NCI-H510A (cell line): ENCODE measurements around the gene OTOP3.
"Not testable (repeated sequence)": the region's sequence is repeated elsewhere in the genome, so short reads cannot be mapped to it uniquely, and the experiment has no call there.

Experiments used
- DNase-seq: peaks from one replicate; lab custom pipeline; 2025; lab: John Stamatoyannopoulos, UW

Gene OTOP3

GRCh38 chr17:74961657-74962350 lies 26.1 kb downstream of the OTOP3 start:
- peak; percentile 80 for DNase-seq

GRCh38 chr17:74962622-74963394 lies 27.1 kb downstream of the OTOP3 start:
- DNase-seq = no peak

GRCh38 chr17:74963656-74964055 lies 28.0 kb downstream of the OTOP3 start:
- no peak for DNase-seq

DNA sequence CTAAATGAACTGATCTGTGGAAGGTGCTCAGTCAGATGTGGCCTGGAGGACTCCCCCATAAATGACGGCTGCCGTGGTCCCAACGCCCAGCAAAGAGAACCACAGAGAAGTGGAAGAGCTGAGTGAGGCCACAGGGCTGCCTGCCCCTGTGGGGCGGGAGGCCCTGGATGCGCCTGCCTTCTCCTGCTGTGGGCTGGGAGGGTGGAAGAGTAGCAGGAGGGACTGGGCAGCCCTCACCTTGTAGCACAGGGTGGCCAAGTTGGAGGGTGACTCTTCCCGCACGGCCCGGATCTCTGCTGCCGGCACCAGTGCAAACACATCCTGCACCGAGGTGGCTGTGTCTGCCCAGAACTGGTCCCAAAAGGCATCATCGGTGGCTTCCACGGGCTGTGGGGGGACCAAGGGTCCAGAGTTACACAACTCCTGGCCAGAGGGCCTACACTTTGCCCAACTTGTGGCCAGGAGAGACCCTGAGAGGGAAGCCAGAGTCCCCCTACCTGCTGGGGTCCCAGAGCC lies 28.6 kb downstream of the OTOP3 start:
- no peak for DNase-seq

GRCh38 chr17:74964988-74965622 lies 29.4 kb downstream of the OTOP3 start:
- no peak for DNase-seq

- peak; percentile 13 for DNase-seq
Observed at GRCh38 chr17:74968361-74968780, 32.7 kb downstream of the OTOP3 start.

DNA sequence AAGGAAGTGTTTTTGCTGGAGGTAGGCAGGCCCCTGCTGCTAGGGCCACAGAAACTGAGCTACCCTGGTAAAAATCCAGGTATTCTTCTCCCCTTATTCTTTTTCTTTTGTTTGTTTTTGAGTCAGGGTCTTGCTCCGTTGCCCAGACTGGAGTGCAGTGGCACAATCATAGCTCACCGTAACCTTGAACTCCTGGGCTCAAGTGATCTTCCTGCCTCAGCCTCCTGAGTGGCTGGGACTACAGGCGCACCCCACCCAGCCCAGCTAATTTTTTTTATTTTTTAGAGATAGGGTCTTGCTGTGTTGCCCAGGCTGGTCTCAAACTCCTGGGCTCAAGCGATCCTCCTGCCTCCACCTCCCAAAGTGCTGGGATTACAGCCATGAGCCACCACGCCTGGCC lies 33.8 kb downstream of the OTOP3 start:
- DNase-seq = not testable (repeated sequence)

DNA sequence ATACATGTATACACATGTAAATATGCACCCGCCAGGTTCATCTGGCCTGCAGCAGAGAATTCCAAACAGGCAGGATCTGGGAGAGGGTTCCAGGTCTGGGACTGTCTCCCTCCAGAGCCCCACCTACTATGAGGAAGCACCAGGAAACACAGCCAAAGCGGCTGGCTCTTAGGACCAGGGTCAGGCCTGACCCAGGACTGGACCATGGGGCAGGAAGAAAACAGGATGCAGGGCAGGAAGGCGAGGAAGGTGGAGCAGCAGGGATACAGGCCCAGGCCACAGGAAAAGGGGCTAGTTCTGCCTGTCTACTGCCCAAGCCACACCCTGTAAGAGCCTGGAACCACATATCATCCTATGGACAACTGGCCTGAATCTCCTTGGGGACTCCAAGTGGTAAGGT lies 34.7 kb downstream of the OTOP3 start:
- no peak for DNase-seq

DNA sequence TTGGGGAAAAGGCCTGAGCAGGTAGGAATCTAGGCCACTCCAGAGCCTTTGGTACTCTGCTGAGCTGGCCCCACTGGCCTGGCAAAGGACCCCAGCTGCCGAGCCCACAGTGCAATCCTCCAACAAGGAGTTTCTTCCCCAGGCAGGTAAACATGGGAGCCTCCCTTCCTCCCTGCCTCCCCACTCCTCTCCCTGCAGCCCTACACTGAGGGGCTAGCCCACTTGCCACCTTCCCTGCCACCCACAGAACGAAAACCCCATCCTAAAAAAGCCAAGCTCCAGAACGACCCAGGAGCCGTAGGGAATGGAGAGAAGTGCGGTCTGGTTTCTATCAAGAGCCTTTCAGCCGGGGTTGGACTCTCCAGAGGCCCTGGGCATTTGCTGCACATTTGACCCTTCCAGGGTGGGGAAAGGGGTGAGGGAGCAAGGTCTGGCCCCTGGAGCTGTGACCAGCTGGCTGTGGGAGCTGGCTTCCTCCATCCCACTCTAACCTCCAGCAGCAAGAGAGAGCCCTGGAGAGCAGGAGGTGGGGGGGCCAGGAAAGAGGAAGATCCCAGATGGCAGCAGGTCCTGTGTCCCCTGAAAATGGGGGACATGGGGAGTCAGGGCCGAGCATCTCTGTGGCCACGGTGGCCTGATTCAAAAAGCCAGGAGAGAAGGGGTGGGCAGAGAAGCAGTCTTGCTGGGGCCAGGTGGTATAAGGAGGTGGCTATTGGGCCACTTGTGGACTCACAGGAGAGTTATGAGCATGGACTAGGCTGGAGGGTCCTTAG lies 35.6 kb downstream of the OTOP3 start:
- no peak for DNase-seq

DNA sequence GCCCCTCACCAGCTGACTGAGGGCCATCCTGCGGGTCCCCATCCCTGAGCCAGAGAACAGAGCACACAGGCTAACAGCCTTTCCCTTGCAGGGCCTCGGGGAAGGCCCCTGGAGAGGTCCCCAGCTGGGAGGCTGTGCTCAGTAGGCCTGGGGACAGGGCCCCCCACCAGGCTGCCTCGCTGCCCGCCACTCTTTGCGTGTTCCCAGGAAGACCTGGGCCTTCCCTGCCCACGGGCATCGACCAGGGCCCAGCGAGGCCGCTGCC lies 36.1 kb downstream of the OTOP3 start:
- no peak for DNase-seq

GRCh38 chr17:74972107-74972972 lies 36.6 kb downstream of the OTOP3 start, which contains the start of gene HID1:
TSS of gene HID1 (minus strand) at chr17:74972759. CDS start at chr17:74972656, 103 bp downstream.
- DNase-seq = peak; percentile 77

GRCh38 chr17:74972973-74973328 lies 37.3 kb downstream of the OTOP3 start:
- no peak for DNase-seq

GRCh38 chr17:74975943-74976342 lies 40.2 kb downstream of the OTOP3 start:
- no peak for DNase-seq

GRCh38 chr17:74977802-74978201 lies 42.1 kb downstream of the OTOP3 start:
- no peak for DNase-seq

GRCh38 chr17:74978240-74978639 lies 42.5 kb downstream of the OTOP3 start:
- DNase-seq = no peak

- DNase-seq = no peak
Observed at GRCh38 chr17:74979408-74980146, 43.9 kb downstream of the OTOP3 start.

GRCh38 chr17:74981318-74981978 lies 45.8 kb downstream of the OTOP3 start:
- no peak for DNase-seq

GRCh38 chr17:74981979-74982662 lies 46.4 kb downstream of the OTOP3 start:
- DNase-seq = peak; percentile 82

- DNase-seq = peak; percentile 10
Observed at GRCh38 chr17:74982663-74983313, 47.1 kb downstream of the OTOP3 start.
